HL-60/S4 treated with phorbol 12-myristate 13-acetate at 8.2 ng/mL for 4 days and 3 days (cell line): Measurements from ENCODE around the gene C3orf49.

Experiments used
- in situ Hi-C: fragments of 300-500 bp; cut with MboI; formaldehyde crosslinking; loops from 2 replicates; pipeline ENCODE4 v1.15.0; 2022; ENCODE audit warnings: low sequenced_read_pairs

Gene C3orf49

DNA sequence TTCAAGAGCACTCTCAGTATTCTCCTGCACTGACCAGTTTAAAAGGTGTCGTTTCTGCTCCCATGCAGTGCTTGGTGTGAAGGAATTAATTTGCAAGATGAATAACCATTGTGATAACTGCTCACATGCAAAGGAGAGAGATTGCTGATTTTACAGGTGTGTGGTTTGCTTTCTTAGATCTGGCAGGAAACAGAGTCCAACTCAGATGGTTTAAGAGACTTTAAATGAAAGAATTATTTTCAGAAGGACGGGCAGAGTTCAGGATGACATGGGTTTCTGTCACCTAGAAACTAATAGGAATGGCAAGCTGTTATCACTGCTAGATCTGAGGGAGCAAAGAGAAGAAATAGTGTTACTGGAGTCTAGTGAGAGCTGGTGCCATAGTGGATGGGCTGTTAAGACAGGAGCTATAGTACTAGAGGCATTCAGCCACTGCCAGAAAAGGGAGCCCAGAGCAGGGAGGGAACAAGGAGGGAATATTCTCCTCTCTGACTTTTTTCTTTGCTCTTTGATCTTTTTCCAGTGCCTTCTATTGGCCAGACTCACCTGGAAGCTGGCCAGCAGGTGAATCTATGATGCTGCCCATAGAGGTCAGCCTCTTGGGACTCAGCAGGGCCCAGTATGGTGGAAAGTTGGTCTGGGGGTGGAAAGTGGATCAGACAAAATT is 59.4 kb downstream of the C3orf49 start:
- in situ Hi-C loops = no loop called here

- in situ Hi-C loops = no loop called here
Observed at GRCh38 chr3:63880653-63881052, 61.6 kb downstream of the C3orf49 start.

GRCh38 chr3:63886858-63887257 is 67.8 kb downstream of the C3orf49 start:
- in situ Hi-C loops = no loop called here

DNA sequence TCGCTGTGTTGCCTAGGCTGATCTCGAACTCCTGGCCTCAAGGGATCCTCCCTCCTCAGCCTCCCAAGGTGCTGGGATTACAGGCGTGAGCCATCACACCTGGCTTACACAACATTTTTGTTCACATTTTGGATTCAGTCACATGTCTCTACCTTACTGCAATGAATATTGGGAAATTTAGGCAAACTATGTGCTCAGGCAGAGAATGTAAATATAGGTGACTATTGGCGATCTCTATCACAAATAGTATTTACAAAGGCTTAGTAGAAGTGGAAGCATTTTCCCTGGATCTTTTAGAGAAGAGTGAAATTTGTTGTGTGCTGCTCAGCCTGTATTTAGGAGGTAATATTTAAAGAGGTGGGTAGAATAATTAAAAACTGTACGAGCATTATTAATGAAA is 72.4 kb downstream of the C3orf49 start:
- in situ Hi-C loops = no loop called here

DNA sequence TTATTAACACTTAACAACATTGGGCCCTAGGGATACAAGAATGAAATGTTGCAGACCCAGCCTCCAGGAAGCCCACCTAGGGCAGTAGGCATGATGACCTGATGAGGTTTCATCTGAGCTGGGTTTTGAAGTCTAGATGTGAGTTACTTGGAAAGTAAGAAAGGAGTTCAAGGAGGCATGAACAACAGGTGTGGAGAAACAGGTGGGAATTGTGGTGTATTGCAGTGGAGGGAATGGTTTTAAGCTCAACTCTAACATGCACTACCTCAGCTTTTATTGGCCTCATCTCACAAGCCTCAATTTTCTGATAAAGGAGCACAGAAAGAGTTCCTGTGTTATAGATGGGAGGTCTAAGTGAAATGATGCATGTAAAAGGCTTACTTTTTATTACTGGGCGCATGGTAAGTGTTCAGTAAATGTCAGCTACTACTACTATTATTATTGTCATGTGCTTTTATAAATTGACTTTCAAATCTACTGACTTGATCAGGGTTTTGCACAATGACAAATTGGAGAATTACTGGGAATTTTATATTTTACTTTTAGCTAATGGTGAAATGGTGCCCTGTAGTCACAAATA is 73.8 kb downstream of the C3orf49 start:
- in situ Hi-C loops = no loop called here

GRCh38 chr3:63895422-63896189 is 76.5 kb downstream of the C3orf49 start:
- in situ Hi-C loops = no loop called here

DNA sequence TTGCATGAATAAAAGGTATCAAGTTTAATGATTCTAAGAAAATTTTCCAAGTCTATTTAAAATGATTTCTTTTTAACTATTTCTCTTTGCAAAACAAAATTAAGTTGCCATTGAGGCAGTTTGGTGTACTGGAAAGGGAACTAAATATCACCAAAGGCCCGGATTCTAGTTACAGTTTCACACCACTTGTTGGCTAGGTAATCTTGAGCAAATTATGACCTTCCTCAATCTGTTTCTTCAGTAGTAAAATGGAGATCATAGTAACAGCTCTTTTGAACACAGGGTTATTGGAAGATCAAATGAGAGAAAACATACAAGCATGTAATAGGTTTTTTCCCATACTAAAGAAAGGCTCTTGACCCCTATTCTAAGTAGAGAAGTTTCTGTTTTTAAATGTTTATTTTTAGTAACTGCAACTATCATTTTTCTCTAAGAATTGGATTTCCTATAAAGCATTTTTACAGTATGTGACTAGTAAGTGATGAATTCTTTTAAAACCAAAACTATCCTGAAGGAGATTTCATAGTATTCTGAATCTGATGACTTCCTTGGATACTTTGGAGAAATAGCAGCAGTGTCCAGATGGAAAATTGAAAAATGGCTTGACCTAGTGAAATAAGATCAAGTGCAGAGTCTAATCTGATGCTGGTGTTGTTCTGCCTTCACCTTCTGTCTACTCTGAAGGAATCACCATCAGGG is 77.4 kb downstream of the C3orf49 start:
- in situ Hi-C loops = no loop called here
